ENCODE measurements around the gene NCAN. TPM values are rescaled to one million over a fixed set of nuclear protein-coding genes. Genes with fewer than 3 reads are reported as not detected.

The NCAN gene
- total RNA-seq, 1 donor from 2014 or later: not detected

DNA sequence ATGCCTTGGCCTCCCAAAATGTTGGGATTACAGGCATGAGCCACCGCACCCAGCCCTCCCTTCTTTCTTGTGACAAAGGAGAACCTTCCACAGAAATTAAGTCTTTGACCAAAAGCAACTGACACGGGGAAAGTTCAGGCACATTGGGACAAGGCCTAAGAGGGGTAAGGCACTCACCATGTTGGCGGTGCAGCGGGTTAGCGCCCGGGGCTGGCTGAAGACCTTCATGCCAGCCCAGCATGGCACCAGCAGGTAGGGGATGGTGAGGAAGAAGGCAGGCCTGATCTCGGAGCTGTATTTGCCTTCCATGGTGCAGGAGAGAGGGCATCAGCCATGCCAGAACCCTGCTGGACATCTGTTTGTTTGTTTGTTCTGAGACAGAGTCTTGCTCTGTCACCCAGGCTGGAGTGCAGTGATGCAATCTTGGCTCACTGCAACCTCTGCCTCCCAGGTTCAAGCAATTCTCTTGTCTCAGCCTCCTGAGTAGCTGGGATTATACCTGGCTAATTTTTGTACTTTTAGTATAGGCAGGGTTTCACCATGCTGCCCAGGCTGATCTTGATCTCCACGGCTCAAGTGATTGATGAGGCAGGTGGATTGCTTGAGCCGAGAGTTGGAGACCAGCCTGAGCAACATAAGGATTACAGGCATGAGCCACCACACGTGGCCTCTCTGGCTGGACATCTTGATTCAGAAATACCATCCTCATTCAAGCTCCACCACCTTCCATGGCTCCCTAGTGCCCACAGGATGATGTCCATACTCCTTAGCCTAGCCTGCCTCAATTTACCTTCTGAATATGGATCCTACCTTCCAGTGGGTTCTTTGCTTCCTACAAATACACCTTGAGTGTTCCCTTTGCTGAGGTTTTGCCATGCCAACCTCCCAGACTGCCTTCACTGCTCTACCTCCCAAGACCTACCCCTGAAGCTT is 57.0 kb downstream of the NCAN start:
- intact Hi-C loops (cut with DNase I): no loop called here

DNA sequence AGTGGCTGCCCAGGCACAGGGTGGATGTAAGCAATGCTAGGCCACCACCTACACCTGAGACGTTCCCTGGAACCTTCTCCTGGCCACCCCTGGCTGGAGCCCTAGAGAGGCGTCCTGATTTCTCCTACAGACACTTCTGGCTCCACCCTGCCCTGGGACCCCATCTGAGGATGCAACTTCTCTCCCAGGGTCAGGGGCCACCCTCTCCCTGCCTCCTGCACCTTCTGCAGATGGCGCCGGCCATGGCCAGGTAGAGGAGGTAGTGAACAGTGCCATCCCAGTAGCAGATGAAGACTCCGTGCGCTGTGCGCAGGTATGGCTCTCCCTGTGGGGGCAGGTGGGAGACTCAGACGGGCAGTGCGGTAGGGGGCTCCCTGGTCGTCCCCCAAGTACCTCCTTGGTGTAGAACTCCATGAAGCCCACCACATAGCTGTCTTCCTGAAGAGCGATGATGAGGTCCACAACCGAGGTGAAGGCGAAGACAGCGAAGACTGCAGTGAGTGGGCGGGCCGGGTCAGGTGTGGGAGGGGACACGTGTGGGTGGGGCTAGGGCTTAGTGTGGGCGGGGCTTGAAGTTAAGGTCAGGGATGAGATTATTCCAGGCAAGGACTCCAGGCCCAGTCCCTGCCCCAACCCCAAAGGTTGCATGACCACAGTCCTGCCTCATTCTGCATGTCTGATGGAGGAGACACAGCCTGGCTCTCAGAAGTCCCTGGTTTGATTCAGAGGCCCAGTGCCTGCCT is 58.4 kb downstream of the NCAN start:
- ATAC-seq (no peak), DNase-seq (no peak)
- no peaks in the 10 kb centered on the region for H3K4me1 ChIP-seq
- no peaks in the 10 kb centered on the region for H3K36me3 ChIP-seq
- no peaks in the 10 kb centered on the region for H3K27me3 ChIP-seq
- H3K27ac ChIP-seq: no peak overlapping the region
- H3K9me3 ChIP-seq: no peaks in the 10 kb centered on the region
- intact Hi-C loops (cut with DNase I): no loop called here
- H3K4me3 ChIP-seq: no peak overlapping the region
- TF ChIP-seq CTCF (IDR thresholded peaks at IDR 0.05): no peak

More for the DNA sequence above, 57.0 kb downstream of the NCAN start:
- Histone ChIP-seq H3K4me1 (no peaks in the 10 kb centered on the region), H3K27ac (no peak overlapping the region), H3K27me3 (no peaks in the 10 kb centered on the region), H3K36me3 (no peaks in the 10 kb centered on the region), H3K9me3 (no peaks in the 10 kb centered on the region), H3K4me3 (no peak overlapping the region)
- no peak for TF ChIP-seq CTCF (IDR thresholded peaks at IDR 0.05)
- no peak for ATAC-seq
- no peak for DNase-seq

- H3K27me3 ChIP-seq: no peaks in the 10 kb centered on the region
- H3K36me3 ChIP-seq: peaks cover 4% of the 10 kb centered on the region
- intact Hi-C loops (cut with DNase I): no loop called here
- TF ChIP-seq CTCF (IDR thresholded peaks at IDR 0.05): no peak
- H3K9me3 ChIP-seq: no peaks in the 10 kb centered on the region
- no peak overlapping the region for H3K4me3 ChIP-seq
- ATAC-seq (no peak), DNase-seq (no peak)
- H3K27ac ChIP-seq: no peak overlapping the region
- no peaks in the 10 kb centered on the region for H3K4me1 ChIP-seq
Observed at GRCh38 chr19:19270749-19271571, 59.2 kb downstream of the NCAN start.

DNA sequence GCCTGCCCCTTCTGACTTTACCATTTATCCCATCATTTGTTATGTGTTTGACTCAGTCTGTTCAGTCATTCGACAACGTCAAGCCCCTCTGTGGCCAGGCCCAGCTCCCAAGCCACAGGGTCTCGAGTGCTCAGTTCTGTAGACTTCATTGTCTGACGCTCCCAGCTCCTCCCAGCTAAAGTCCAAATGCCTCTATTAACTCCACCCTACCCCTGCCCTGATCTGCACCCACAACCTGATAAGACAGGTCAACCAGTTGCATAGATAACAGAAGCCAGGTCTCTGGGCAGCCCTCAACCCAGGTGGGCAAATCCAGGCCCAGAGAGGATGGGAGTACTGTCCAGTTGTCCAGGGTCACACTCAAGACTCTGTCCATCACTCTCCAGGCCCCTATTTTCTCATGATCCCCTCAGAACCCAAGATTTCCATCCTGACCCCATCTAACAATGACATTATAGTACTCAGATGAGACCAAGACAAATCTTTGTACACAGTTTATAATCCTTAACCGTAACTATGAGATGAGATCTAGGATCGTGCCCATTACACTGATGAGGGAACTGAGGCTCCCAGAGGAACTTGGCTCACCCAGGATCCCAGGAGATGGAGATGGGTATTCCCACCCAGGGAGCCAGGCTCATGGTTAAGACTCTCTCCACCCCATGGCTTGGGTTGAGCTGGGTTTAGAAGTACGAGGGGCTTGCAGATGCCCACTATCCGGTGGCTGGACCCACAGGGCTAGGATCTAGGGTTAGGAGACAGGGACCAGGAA is 60.3 kb downstream of the NCAN start:
- ATAC-seq (no peak), DNase-seq (no peak)
- intact Hi-C loops (cut with DNase I): no loop called here
- Histone ChIP-seq H3K36me3 (peaks cover 14% of the 10 kb centered on the region), H3K4me3 (no peak overlapping the region), H3K4me1 (no peaks in the 10 kb centered on the region), H3K27me3 (no peaks in the 10 kb centered on the region), H3K9me3 (no peaks in the 10 kb centered on the region), H3K27ac (no peak overlapping the region)
- no peak for TF ChIP-seq CTCF (IDR thresholded peaks at IDR 0.05)

GRCh38 chr19:19274146-19274545 is 62.4 kb downstream of the NCAN start:
- intact Hi-C loops (cut with DNase I): no loop called here
- H3K9me3 ChIP-seq: no peaks in the 10 kb centered on the region
- H3K36me3 ChIP-seq: peaks cover 31% of the 10 kb centered on the region
- H3K4me1 ChIP-seq: no peaks in the 10 kb centered on the region
- TF ChIP-seq CTCF (IDR thresholded peaks at IDR 0.05): no peak
- DNase-seq: no peak
- no peak for ATAC-seq
- no peak overlapping the region for H3K4me3 ChIP-seq
- no peak overlapping the region for H3K27ac ChIP-seq
- H3K27me3 ChIP-seq: no peaks in the 10 kb centered on the region

Data from upper lobe of right lung (tissue), 1 donor.